SK-N-SH (cell line): ENCODE data around the gene ACSBG1.

ENCODE experiments used
- CTCF ChIP-seq: fragments of 200-600 bp; sonication (generic); IDR thresholded peaks from 2 replicates; pipeline ENCODE4 v1.6.1; 2017; ENCODE audit warnings: antibody characterized with exemption, mild to moderate bottlenecking, moderate library complexity
- EP300 ChIP-seq, 2 experiments: IDR thresholded peaks; 2 replicates each; pipeline versions ENCODE4 v1.4.0 to v1.6.1; 2012; ENCODE audit warnings: borderline replicate concordance in 1 of 2, low read depth in 1 of 2, low read length in 1 of 2
- FOXM1 ChIP-seq: IDR thresholded peaks from 2 replicates; pipeline ENCODE4 v1.4.0; 2012; ENCODE audit warnings: low read depth, mild to moderate bottlenecking
- GABPA ChIP-seq: IDR thresholded peaks from 2 replicates; pipeline ENCODE4 v1.4.0; 2012; ENCODE audit warnings: low read depth, mild to moderate bottlenecking
- GATA2 ChIP-seq: sonication (generic); formaldehyde crosslinking; IDR thresholded peaks from 2 replicates; pipeline ENCODE4 v1.5.0; 2020; ENCODE audit warnings: mild to moderate bottlenecking, missing genetic modification reagents
- MXI1 ChIP-seq: IDR thresholded peaks from 2 replicates; pipeline ENCODE4 v1.6.1; 2012; ENCODE audit warnings: mild to moderate bottlenecking, low read depth, low read length, improper control_type of control experiment
- NRF1 ChIP-seq: IDR thresholded peaks from 2 replicates; pipeline ENCODE4 v1.6.1; 2012; ENCODE audit warnings: low read depth, mild to moderate bottlenecking, low read length
- RAD21 ChIP-seq: IDR thresholded peaks from 2 replicates; pipeline ENCODE4 v1.6.1; 2012; ENCODE audit warnings: mild to moderate bottlenecking, low read length
- RCOR1 ChIP-seq: fragments of 150-350 bp; IDR thresholded peaks from 2 replicates; pipeline ENCODE4 v1.6.1; 2017; ENCODE audit warnings: antibody characterized with exemption, low read length
- REST ChIP-seq: IDR thresholded peaks from 2 replicates; pipeline ENCODE4 v1.6.1; 2012; ENCODE audit warnings: mild to moderate bottlenecking, low read depth, low read length, moderate library complexity
- TAF1 ChIP-seq: IDR thresholded peaks from 2 replicates; pipeline ENCODE4 v1.6.1; 2012; ENCODE audit warnings: low read depth, mild to moderate bottlenecking, low read length, moderate library complexity, borderline replicate concordance
- USF2 ChIP-seq: fragments of 150-350 bp; IDR thresholded peaks from 2 replicates; pipeline ENCODE4 v1.6.1; 2017; ENCODE audit warnings: antibody characterized with exemption, low read length, low read depth, borderline replicate concordance

GRCh38 chr15:78274994-78275393 is 40.6 kb upstream of the ACSBG1 start:
- TF ChIP-seq CTCF, result no peak
- no peak for TF ChIP-seq RCOR1
- TF ChIP-seq MXI1, result no peak
- no peak for TF ChIP-seq TAF1
- no peak for TF ChIP-seq EP300 (IDR thresholded peaks at IDR 0.05; ENCODE audit: borderline replicate concordance in 1 of 2, low read depth in 1 of 2, low read length in 1 of 2)
- no peak for TF ChIP-seq GATA2 (CRISPR knock-in tag)
- no peak for TF ChIP-seq FOXM1
- TF ChIP-seq USF2, result no peak
- no peak for TF ChIP-seq REST
- TF ChIP-seq GABPA, result no peak
- no peak for TF ChIP-seq NRF1
- TF ChIP-seq RAD21, result no peak
